Ovary (tissue), 3 donors: ENCODE results near the gene CDNF.

Experiments
- EP300 ChIP-seq: sonication (generic); formaldehyde crosslinking; IDR thresholded peaks from one replicate; pipeline ENCODE4 v1.6.1; 2017; ENCODE audit warnings: antibody characterized with exemption
- POLR2A ChIP-seq: fragments of 450-650 bp; IDR thresholded peaks from one replicate; pipeline ENCODE4 v1.6.1; 2017; ENCODE audit warnings: antibody characterized with exemption, mild to moderate bottlenecking, moderate library complexity
- TF ChIP-seq, protein P1 (sequence below), 3 donors: fragments of 450-650 bp in 2 of 3; fragments of 200-600 bp in 1 of 3; IDR thresholded peaks; one replicate each; pipeline versions ENCODE4 v1.5.1 to v1.8.0; 2016 to 2022; ENCODE audit warnings: antibody characterized with exemption in 3 of 3, mild to moderate bottlenecking in 1 of 3
- donor health status: DM: no; HTN: no; CAD: no.

DNA sequence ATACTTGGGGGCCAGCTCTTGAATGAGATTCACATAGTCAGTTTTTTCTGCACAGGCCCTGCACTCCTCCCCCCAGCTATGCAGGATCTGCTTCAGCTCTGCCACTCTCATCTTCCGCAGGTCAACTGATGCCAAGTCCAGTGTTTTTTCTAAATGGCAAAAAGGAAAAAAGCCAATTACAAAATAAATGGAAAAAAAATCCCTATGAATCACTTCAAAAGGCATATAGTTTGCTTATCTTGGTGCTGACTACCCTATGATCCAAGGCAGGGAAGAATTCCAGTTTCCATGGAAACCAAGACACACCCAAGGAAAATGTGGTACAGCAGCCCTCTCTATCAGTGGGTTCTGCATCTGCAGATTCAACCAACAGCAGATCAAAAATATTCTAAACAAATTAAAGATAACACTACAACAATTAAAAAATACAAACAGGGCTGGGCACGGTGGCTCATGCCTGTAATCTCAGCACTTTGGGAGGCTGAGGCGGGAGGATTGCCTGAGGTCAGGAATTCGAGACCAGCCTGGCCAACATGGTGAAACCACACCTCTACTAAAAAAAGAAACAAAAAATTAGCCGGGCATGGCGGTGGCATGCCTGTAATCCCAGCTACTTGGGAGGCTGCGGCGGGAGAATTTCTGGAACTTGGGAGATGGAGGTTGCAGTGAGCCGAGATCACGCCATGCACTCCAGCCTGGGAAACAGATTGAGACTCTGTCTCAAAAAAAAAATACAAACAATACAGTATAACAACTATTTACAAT lies 17.6 kb downstream of the CDNF start:
- TF ChIP-seq, protein P1, sequence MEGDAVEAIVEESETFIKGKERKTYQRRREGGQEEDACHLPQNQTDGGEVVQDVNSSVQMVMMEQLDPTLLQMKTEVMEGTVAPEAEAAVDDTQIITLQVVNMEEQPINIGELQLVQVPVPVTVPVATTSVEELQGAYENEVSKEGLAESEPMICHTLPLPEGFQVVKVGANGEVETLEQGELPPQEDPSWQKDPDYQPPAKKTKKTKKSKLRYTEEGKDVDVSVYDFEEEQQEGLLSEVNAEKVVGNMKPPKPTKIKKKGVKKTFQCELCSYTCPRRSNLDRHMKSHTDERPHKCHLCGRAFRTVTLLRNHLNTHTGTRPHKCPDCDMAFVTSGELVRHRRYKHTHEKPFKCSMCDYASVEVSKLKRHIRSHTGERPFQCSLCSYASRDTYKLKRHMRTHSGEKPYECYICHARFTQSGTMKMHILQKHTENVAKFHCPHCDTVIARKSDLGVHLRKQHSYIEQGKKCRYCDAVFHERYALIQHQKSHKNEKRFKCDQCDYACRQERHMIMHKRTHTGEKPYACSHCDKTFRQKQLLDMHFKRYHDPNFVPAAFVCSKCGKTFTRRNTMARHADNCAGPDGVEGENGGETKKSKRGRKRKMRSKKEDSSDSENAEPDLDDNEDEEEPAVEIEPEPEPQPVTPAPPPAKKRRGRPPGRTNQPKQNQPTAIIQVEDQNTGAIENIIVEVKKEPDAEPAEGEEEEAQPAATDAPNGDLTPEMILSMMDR (IDR thresholded peaks at IDR 0.05): no peak
- TF ChIP-seq POLR2A (no peak), EP300 (no peak)
